Measurements from ENCODE around the gene TNFSF10.

DNA sequence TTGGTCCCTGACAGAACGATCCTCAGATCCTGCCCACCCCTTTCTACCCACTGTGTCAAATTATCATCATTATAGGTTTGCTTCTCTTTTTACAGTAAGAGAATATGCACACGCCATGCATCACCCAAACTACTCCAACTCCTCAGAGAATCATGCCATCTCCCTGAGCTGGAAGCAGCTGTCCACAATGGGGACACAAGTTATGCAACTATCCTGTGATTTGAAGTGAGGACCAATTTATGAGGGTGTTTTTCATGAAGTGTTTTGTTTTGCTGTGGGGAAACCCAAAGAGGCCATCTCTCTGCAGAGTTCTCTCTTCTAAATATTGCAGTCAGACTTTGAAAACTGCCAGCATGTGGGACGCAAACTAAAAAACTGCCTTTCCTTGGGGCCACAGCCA is 35.8 kb upstream of the TNFSF10 start:
- TF ChIP-seq POLR2A (IDR thresholded peaks at IDR 0.05) (no peak), CTCF (IDR thresholded peaks at IDR 0.05) (no peak)
